Tibial artery (tissue), 4 donors: Measurements from ENCODE around the gene SAMD4A.

Experiments
- DNase-seq, 2 donors: peaks; one replicate each; pipeline ENCODE4 v3.0.0-alpha.2; 2019
- H3K27ac ChIP-seq, 2 donors: fragments of 200-600 bp; sonication (generic) in 1 of 2; 1 replicate in 1 of 2; 2 replicates in 1 of 2; pipeline ENCODE4 v1.5.1; 2018 to 2019; ENCODE audit warnings: mild to moderate bottlenecking in 1 of 2
- H3K27me3 ChIP-seq, 2 donors: fragments of 200-600 bp; sonication (generic) in 1 of 2; one replicate each; pipeline versions ENCODE4 v1.5.1 to v1.6.0; 2016 to 2019
- H3K36me3 ChIP-seq, 3 donors: fragments of 200-600 bp; sonication (generic) in 2 of 3; one replicate each; pipeline ENCODE4 v1.5.1; 2016 to 2019; ENCODE audit warnings: mild to moderate bottlenecking in 2 of 3
- H3K4me1 ChIP-seq, 4 donors: fragments of 200-600 bp; sonication (generic) in 2 of 4; 1 replicate in 3 of 4; 2 replicates in 1 of 4; pipeline ENCODE4 v1.5.1; 2016 to 2019
- H3K4me3 ChIP-seq, 2 donors: fragments of 200-600 bp; sonication (generic) in 1 of 2; 1 replicate in 1 of 2; 2 replicates in 1 of 2; pipeline ENCODE4 v1.5.1; 2018 to 2019; ENCODE audit warnings: mild to moderate bottlenecking in 2 of 2
- H3K9me3 ChIP-seq, 3 donors: fragments of 200-600 bp; sonication (generic) in 1 of 3; one replicate each; pipeline ENCODE4 v1.5.1; 2016 to 2019
- CTCF ChIP-seq, 2 experiments: fragments of 200-600 bp in 1 of 2; fragments of 450-650 bp in 1 of 2; IDR thresholded peaks; one replicate each; pipeline ENCODE4 v1.5.1; 2017 to 2019; ENCODE audit warnings: antibody characterized with exemption in 2 of 2, mild to moderate bottlenecking in 1 of 2, moderate library complexity in 1 of 2
- intact Hi-C: fragments of 100-400 bp; cut with DNase I; formaldehyde crosslinking; loops from one replicate; pipeline ENCODE4 v1.15.0; 2023; ENCODE audit warnings: low total_unique reads

The SAMD4A gene

GRCh38 chr14:54761835-54762234, 194.9 kb downstream of the SAMD4A start:
- no peak for DNase-seq
- no peaks in the 10 kb centered on the region for H3K9me3 ChIP-seq
- H3K36me3 ChIP-seq, result peaks cover 36 to 63% (median 45%) of the 10 kb centered on the region in 3 donors
- H3K4me3 ChIP-seq, result no peak overlapping the region
- H3K27me3 ChIP-seq, result no peaks in the 10 kb centered on the region
- no peak for TF ChIP-seq CTCF (IDR thresholded peaks at IDR 0.05)
- peak overlapping the region in 1 of 2 donors; percentile 30 for H3K27ac ChIP-seq
- intact Hi-C loops, result no loop called here
- H3K4me1 ChIP-seq, result peaks cover 0 to 11% (median 0%) of the 10 kb centered on the region in 4 donors

DNA sequence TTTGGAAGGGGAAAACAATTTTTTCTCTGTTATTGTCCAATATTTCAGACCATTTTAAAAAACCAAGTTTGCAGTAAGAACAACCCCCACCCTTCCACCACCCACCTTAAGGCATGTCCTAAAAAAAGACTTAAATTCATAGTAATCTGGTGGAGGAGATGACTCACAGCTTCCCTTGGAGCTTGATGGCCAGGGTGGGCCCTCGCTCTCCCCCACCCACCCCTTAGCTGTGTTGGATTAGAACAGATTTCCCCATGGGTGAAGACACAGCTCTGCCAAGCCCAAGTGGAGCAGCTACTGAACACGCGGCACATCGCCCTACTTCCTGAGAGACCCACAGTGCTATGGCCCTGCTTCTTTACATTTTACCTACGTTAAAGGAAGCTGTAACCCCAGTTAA, 195.4 kb downstream of the SAMD4A start:
- H3K4me3 ChIP-seq, result no peak overlapping the region
- H3K27me3 ChIP-seq, result no peaks in the 10 kb centered on the region
- peak overlapping the region in 1 of 2 donors; percentile 30 for H3K27ac ChIP-seq
- peaks cover 38 to 67% (median 50%) of the 10 kb centered on the region in 3 donors for H3K36me3 ChIP-seq
- DNase-seq, result no peak
- H3K4me1 ChIP-seq, result peaks cover 0 to 11% (median 0%) of the 10 kb centered on the region in 4 donors
- TF ChIP-seq CTCF (IDR thresholded peaks at IDR 0.05), result no peak
- H3K9me3 ChIP-seq, result no peaks in the 10 kb centered on the region
- intact Hi-C loops, result no loop called here

GRCh38 chr14:54763761-54764160, 196.8 kb downstream of the SAMD4A start:
- TF ChIP-seq CTCF (IDR thresholded peaks at IDR 0.05), result no peak
- H3K36me3 ChIP-seq, result peaks cover 38 to 68% (median 54%) of the 10 kb centered on the region in 3 donors
- H3K27ac ChIP-seq, result peak overlapping the region in 1 of 2 donors; percentile 6

GRCh38 chr14:54766276-54767138, 199.6 kb downstream of the SAMD4A start:
- peak overlapping the region; percentile 45 to 88 for H3K27ac ChIP-seq
- no peaks in the 10 kb centered on the region for H3K27me3 ChIP-seq
- no peaks in the 10 kb centered on the region for H3K9me3 ChIP-seq
- peaks cover 31 to 49% (median 37%) of the 10 kb centered on the region in 3 donors for H3K36me3 ChIP-seq
- intact Hi-C loops, result no loop called here
- TF ChIP-seq CTCF (IDR thresholded peaks at IDR 0.05), result no peak
- H3K4me1 ChIP-seq, result peaks cover 0 to 43% (median 15%) of the 10 kb centered on the region in 4 donors
- no peak overlapping the region for H3K4me3 ChIP-seq
- DNase-seq, result no peak

More at GRCh38 chr14:54763761-54764160, 196.8 kb downstream of the SAMD4A start:
- DNase-seq, result no peak
- no peaks in the 10 kb centered on the region for H3K27me3 ChIP-seq
- intact Hi-C loops, result no loop called here
- H3K9me3 ChIP-seq, result no peaks in the 10 kb centered on the region
- H3K4me1 ChIP-seq, result peaks cover 0 to 16% (median 0%) of the 10 kb centered on the region in 4 donors
- no peak overlapping the region for H3K4me3 ChIP-seq

DNA sequence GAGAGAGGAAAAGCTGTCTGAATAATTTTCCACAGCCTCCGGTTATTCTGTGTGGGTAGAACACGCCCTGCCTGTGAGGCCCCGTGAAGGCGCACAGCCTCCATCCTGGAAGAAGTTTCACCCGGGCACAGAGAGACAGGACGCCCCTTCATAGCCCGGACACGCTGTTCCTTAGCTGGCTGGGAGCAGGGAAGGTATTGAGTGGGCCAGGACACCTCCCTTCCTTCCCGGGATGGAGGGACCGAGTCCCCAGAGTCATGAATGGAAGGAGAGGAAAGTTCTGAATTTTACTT, 200.2 kb downstream of the SAMD4A start:
- Histone ChIP-seq H3K27ac (peak overlapping the region; percentile 45 to 88), H3K27me3 (no peaks in the 10 kb centered on the region), H3K36me3 (peaks cover 31 to 43% (median 34%) of the 10 kb centered on the region in 3 donors), H3K4me3 (no peak overlapping the region), H3K4me1 (peaks cover 0 to 44% (median 20%) of the 10 kb centered on the region in 4 donors), H3K9me3 (no peaks in the 10 kb centered on the region)
- DNase-seq, result peak in 1 of 2 donors; percentile 44
- no peak for TF ChIP-seq CTCF (IDR thresholded peaks at IDR 0.05)
- intact Hi-C loops, result no loop called here
